Measurements from ENCODE around the gene DND1. TPM values are rescaled to one million over a fixed set of nuclear protein-coding genes. Genes with fewer than 3 reads are reported as not detected.
A peak's percentile ranks its signal among the peaks of the same experiment; 100 is the strongest.
"Not testable (repeated sequence)": the region's sequence is repeated elsewhere in the genome, so short reads cannot be mapped to it uniquely, and the experiment has no call there.

DND1 gene
- total RNA-seq, 1 experiment from 2014 or later, result 1.8 TPM

- BruUV-seq (replicated peaks), result no TSS peak
- Histone ChIP-seq H3K9me3 (no peaks in the 10 kb centered on the region), H3K27me3 (replicated peaks; ENCODE audit: control insufficient read depth, insufficient read depth, low read length) (no peaks in the 10 kb centered on the region), H3K4me1 (no peaks in the 10 kb centered on the region), H3K36me3 (ENCODE audit: control insufficient read depth, insufficient read depth, low read length) (no peaks in the 10 kb centered on the region), H3K4me3 (ENCODE audit: low read depth, low read length) (peak overlapping the region; percentile 46)
- Mint-ChIP-seq H3K9me3 (ENCODE audit: unreplicated experiment) (no peaks in the 10 kb centered on the region), H3K27ac (ENCODE audit: unreplicated experiment) (no peak overlapping the region), H3K27me3 (ENCODE audit: insufficient read depth, unreplicated experiment) (peaks cover 4% of the 10 kb centered on the region), H3K4me1 (ENCODE audit: low read depth, unreplicated experiment) (peaks cover 7% of the 10 kb centered on the region), H3K4me3 (ENCODE audit: unreplicated experiment) (peak overlapping the region; percentile 93), H3K36me3 (ENCODE audit: insufficient read depth, unreplicated experiment) (peaks cover 35% of the 10 kb centered on the region)
- ChIA-PET CTCF (interaction anchor here (1.5 to 2.0 kb wide), 4 partner anchors 8 to 339 kb away, joined by 3 to 14 read pairs (median 6); partner anchors contain the start of gene ZMAT2), POLR2A (interaction anchor here (0.6 to 2.0 kb wide), 8 partner anchors 12 to 311 kb away, joined by 3 to 26 read pairs (median 3); partner anchors contain the start of genes ANKHD1, EIF4EBP3, IK and NDUFA2)
- DNase-seq, result no peak
- TF ChIP-seq CTCF (IDR thresholded peaks at IDR 0.05; ENCODE audit: insufficient read depth in 1 of 2, low read depth in 1 of 2, low read length in 1 of 2, severe bottlenecking in 1 of 2, unreplicated experiment in 1 of 2), result no peak
- intact Hi-C loops (cut with micrococcal nuclease; ENCODE audit: unreplicated experiment), result loop anchor here (1.0 to 5.0 kb wide), 4 partner anchors 8 to 149 kb away; partner anchors contain the start of genes APBB3, SLC35A4 and ZMAT2
Measured at GRCh38 chr5:140711794-140712193, 38.4 kb upstream of the DND1 start.

GRCh38 chr5:140710899-140711552, 37.6 kb upstream of the DND1 start:
- ChIA-PET POLR2A (interaction anchor here (0.6 to 2.1 kb wide), 13 partner anchors 8 to 310 kb away, joined by 3 to 26 read pairs (median 4); partner anchors contain the start of genes ANKHD1, EIF4EBP3, HARS1 and HARS2), CTCF (interaction anchor here (0.7 to 2.0 kb wide), 9 partner anchors 8 to 1103 kb away, joined by 3 to 14 read pairs (median 4); partner anchors contain the start of genes HARS1, HARS2, IK and NDUFA2)
- no peaks in the 10 kb centered on the region for H3K9me3 Mint-ChIP-seq (ENCODE audit: unreplicated experiment)
- Histone ChIP-seq H3K27me3 (replicated peaks; ENCODE audit: control insufficient read depth, insufficient read depth, low read length) (no peaks in the 10 kb centered on the region), H3K9me3 (no peaks in the 10 kb centered on the region), H3K4me1 (no peaks in the 10 kb centered on the region), H3K36me3 (ENCODE audit: control insufficient read depth, insufficient read depth, low read length) (no peaks in the 10 kb centered on the region), H3K4me3 (ENCODE audit: low read depth, low read length) (peak overlapping the region; percentile 46)
- H3K4me1 Mint-ChIP-seq (ENCODE audit: low read depth, unreplicated experiment), result peaks cover 7% of the 10 kb centered on the region
- no TSS peak for BruUV-seq (replicated peaks)
- TF ChIP-seq CTCF (IDR thresholded peaks at IDR 0.05; ENCODE audit: insufficient read depth in 1 of 2, low read depth in 1 of 2, low read length in 1 of 2, severe bottlenecking in 1 of 2, unreplicated experiment in 1 of 2), result no peak
- peaks cover 4% of the 10 kb centered on the region for H3K27me3 Mint-ChIP-seq (ENCODE audit: insufficient read depth, unreplicated experiment)
- peak overlapping the region; percentile 98 for H3K27ac Mint-ChIP-seq (ENCODE audit: unreplicated experiment)
- peaks cover 42% of the 10 kb centered on the region for H3K36me3 Mint-ChIP-seq (ENCODE audit: insufficient read depth, unreplicated experiment)
- peak; percentile 96 to 97 for DNase-seq
- H3K4me3 Mint-ChIP-seq (ENCODE audit: unreplicated experiment), result peak overlapping the region; percentile 93
- intact Hi-C loops (cut with micrococcal nuclease; ENCODE audit: unreplicated experiment), result loop anchor here (1.0 to 5.0 kb wide), 4 partner anchors 8 to 149 kb away; partner anchors contain the start of genes APBB3, SLC35A4 and ZMAT2

GRCh38 chr5:140708787-140709186, 35.4 kb upstream of the DND1 start:
- CTCF ChIA-PET; intact Hi-C loops (cut with micrococcal nuclease; ENCODE audit: unreplicated experiment); H3K27ac Mint-ChIP-seq (ENCODE audit: unreplicated experiment); H3K4me1 ChIP-seq; H3K27me3 ChIP-seq (replicated peaks; ENCODE audit: control insufficient read depth, insufficient read depth, low read length); DNase-seq; H3K4me3 ChIP-seq (ENCODE audit: low read depth, low read length); H3K27me3 Mint-ChIP-seq (ENCODE audit: insufficient read depth, unreplicated experiment); H3K9me3 ChIP-seq; BruUV-seq (replicated peaks); H3K9me3 Mint-ChIP-seq (ENCODE audit: unreplicated experiment); H3K4me3 Mint-ChIP-seq (ENCODE audit: unreplicated experiment); H3K36me3 ChIP-seq (ENCODE audit: control insufficient read depth, insufficient read depth, low read length); H3K4me1 Mint-ChIP-seq (ENCODE audit: low read depth, unreplicated experiment): not testable (repeated sequence)
- peaks cover 63% of the 10 kb centered on the region for H3K36me3 Mint-ChIP-seq (ENCODE audit: insufficient read depth, unreplicated experiment)
- POLR2A ChIA-PET, result interaction anchor here (1.2 kb wide), 1 partner anchor 9 kb away, joined by 7 read pairs; the partner anchor contains the start of gene ZMAT2

All from Caco-2 (cell line).